GM23338 (cell line): ENCODE measurements around the gene AP1B1. TPM values are rescaled to one million over a fixed set of nuclear protein-coding genes. Genes with fewer than 3 reads are reported as not detected.

ENCODE experiments used
- ATAC-seq: fragments of 200-7000 bp; cut with Tn5 transposase; 3 replicates; pipeline ENCODE4 v1.9.1; 2020
- DNase-seq: peaks from one replicate; pipeline ENCODE4 v3.0.0-alpha.2; 2015; ENCODE audit warnings: low spot score
- H2AFZ ChIP-seq: fragments of 200-600 bp; sonication (generic); 2 replicates; pipeline ENCODE4 v1.8.0; 2016; ENCODE audit warnings: antibody characterized with exemption, mild to moderate bottlenecking, moderate library complexity
- H3F3A ChIP-seq: fragments of 200-600 bp; sonication (generic); replicated peaks from 2 replicates; pipeline ENCODE4 v1.8.0; 2017; ENCODE audit warnings: antibody characterized with exemption, mixed run types, low read depth
- H3K27ac ChIP-seq: fragments of 200-600 bp; sonication (generic); 2 replicates; pipeline ENCODE4 v1.6.1; 2016; ENCODE audit warnings: low read depth
- H3K27me3 ChIP-seq: fragments of 200-600 bp; sonication (generic); 2 replicates; pipeline ENCODE4 v1.8.0; 2016; ENCODE audit warnings: mild to moderate bottlenecking, mixed run types, moderate library complexity; ENCODE audit not compliant: insufficient read depth
- H3K36me3 ChIP-seq: fragments of 200-600 bp; sonication (generic); 2 replicates; pipeline ENCODE4 v1.8.0; 2016; ENCODE audit warnings: mild to moderate bottlenecking; ENCODE audit not compliant: insufficient read depth
- H3K4me1 ChIP-seq: fragments of 200-600 bp; sonication (generic); 2 replicates; pipeline ENCODE4 v1.8.0; 2016; ENCODE audit warnings: mild to moderate bottlenecking, moderate library complexity; ENCODE audit not compliant: insufficient read depth
- H3K4me2 ChIP-seq: fragments of 200-600 bp; sonication (generic); 2 replicates; pipeline ENCODE4 v1.7.1; 2017; ENCODE audit warnings: mixed run types
- H3K4me3 ChIP-seq: fragments of 200-600 bp; sonication (generic); 2 replicates; pipeline ENCODE4 v1.6.1; 2016; ENCODE audit warnings: mixed run types
- H3K79me2 ChIP-seq: fragments of 200-600 bp; sonication (generic); replicated peaks from 2 replicates; pipeline ENCODE4 v1.8.0; 2017; ENCODE audit warnings: mild to moderate bottlenecking; ENCODE audit not compliant: insufficient read depth
- H3K9me2 ChIP-seq: fragments of 200-600 bp; sonication (generic); 2 replicates; pipeline ENCODE4 v1.8.0; 2017; ENCODE audit not compliant: insufficient read depth
- H4K20me1 ChIP-seq: fragments of 200-600 bp; sonication (generic); replicated peaks from 2 replicates; pipeline ENCODE4 v1.8.0; 2017; ENCODE audit warnings: mild to moderate bottlenecking; ENCODE audit not compliant: insufficient read depth
- H3K27ac Mint-ChIP-seq: 2 replicates; pipeline ENCODE4 v1.8.0; 2020; ENCODE audit warnings: inconsistent platforms, mild to moderate bottlenecking, moderate library complexity, mixed read lengths
- H3K27me3 Mint-ChIP-seq: 3 replicates; pipeline ENCODE4 v1.8.0; 2022; ENCODE audit warnings: low read depth, mild to moderate bottlenecking, moderate library complexity, mixed read lengths, inconsistent platforms; ENCODE audit not compliant: insufficient read depth, poor library complexity
- H3K36me3 Mint-ChIP-seq: 3 replicates; pipeline ENCODE4 v1.8.0; 2021; ENCODE audit warnings: low read depth, mild to moderate bottlenecking, inconsistent platforms, moderate library complexity, mixed read lengths
- H3K4me1 Mint-ChIP-seq: 3 replicates; pipeline ENCODE4 v1.8.0; 2020; ENCODE audit warnings: mild to moderate bottlenecking, inconsistent platforms, mixed read lengths
- H3K4me3 Mint-ChIP-seq: 3 replicates; pipeline ENCODE4 v1.8.0; 2021; ENCODE audit warnings: moderate library complexity, mild to moderate bottlenecking, inconsistent platforms, mixed read lengths
- H3K9me3 Mint-ChIP-seq: 3 replicates; pipeline ENCODE4 v1.8.0; 2020; ENCODE audit warnings: moderate library complexity, mild to moderate bottlenecking, inconsistent platforms, mixed read lengths
- CREB1 ChIP-seq: fragments of 250-450 bp; sonication (Bioruptor Pico); IDR thresholded peaks from 2 replicates; pipeline ENCODE4 v1.5.0; 2020; ENCODE audit warnings: low read depth, mild to moderate bottlenecking, moderate library complexity
- EZH2 ChIP-seq: fragments of 200-600 bp; sonication (generic); IDR thresholded peaks from one replicate; pipeline ENCODE4 v1.8.0; 2017; ENCODE audit warnings: antibody characterized with exemption, mild to moderate bottlenecking, low read depth; ENCODE audit not compliant: unreplicated experiment
- EZH2phosphoT487 ChIP-seq: fragments of 200-600 bp; sonication (generic); IDR thresholded peaks from one replicate; pipeline ENCODE4 v1.8.1; 2018; ENCODE audit warnings: antibody characterized with exemption; ENCODE audit not compliant: unreplicated experiment
- NANOG ChIP-seq: IDR thresholded peaks from 2 replicates; pipeline ENCODE4 v1.6.1; 2016; ENCODE audit warnings: antibody characterized with exemption, borderline replicate concordance
- STAT1 ChIP-seq: IDR thresholded peaks from one replicate; pipeline ENCODE4 v1.6.1; 2016; ENCODE audit warnings: antibody characterized with exemption; ENCODE audit not compliant: unreplicated experiment
- polyA plus RNA-seq: library from polyadenylated mRNA; unstranded; fragments of >200 nt; fragmentation: Nextera tagmentation; extraction: Ambion mirVana; gene quantifications from 2 replicates; pipeline ENCODE4 v1.2.1, GENCODE V29; 2016
- total RNA-seq: library from RNA; depleted of rRNA; stranded (reverse); fragments of >200 nt; shearing (Covaris generic); gene quantifications from 2 replicates; pipeline ENCODE4 v1.2.3, GENCODE V29; 2014
- TF ChIP-seq, protein P1 (sequence below): fragments of 250-450 bp; sonication (Bioruptor Pico); IDR thresholded peaks from 2 replicates; pipeline ENCODE4 v1.5.0; 2020; ENCODE audit warnings: mild to moderate bottlenecking, moderate library complexity
- TF ChIP-seq, protein P2 (sequence below), 2 experiments: fragments of 200-600 bp in 1 of 2; sonication (generic) in 1 of 2; conservative IDR thresholded peaks; 2 replicates each; pipeline versions ENCODE4 v1.5.1 to v1.6.1; 2016 to 2017; ENCODE audit warnings: antibody characterized with exemption in 2 of 2, low read depth in 2 of 2, mild to moderate bottlenecking in 2 of 2, moderate library complexity in 1 of 2
- TF ChIP-seq, protein P3 (sequence below): IDR thresholded peaks from 2 replicates; pipeline ENCODE4 v1.6.1; 2016; ENCODE audit warnings: antibody characterized with exemption

Gene AP1B1
- total and polyA plus RNA-seq, 2 experiments from 2014 or later: 19.5 to 74.4 TPM

DNA sequence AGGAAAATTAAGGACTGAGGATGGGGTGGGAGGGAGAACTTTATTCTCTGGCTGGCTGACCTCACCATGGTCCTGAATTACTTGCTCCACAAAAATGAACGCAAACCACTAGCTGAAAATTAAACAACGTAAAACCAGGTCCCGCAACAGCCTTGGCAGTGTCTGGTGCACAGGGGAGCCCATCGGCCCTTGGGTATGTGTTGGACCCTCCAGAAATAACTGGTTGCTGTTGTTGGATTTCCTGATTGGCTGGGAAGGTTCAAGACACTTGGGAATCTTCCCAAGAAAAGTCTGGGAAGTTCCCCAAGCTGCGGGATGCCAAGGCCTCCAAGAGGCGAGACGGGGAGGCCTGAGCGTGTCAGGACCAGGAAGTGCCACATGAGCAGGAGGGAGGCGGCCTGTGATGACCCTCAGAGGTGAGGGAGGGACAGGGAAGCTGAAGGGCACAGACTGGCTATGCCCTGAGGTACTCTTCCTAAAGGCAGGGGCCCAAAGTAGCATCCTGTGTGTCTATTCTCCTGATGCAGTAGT lies 62.5 kb downstream of the AP1B1 start:
- Histone ChIP-seq H3F3A (no peaks in the 10 kb centered on the region), H3K79me2 (no peaks in the 10 kb centered on the region), H2AFZ (no peak overlapping the region), H3K27me3 (no peaks in the 10 kb centered on the region), H3K4me2 (no peak overlapping the region), H3K36me3 (no peaks in the 10 kb centered on the region), H3K4me3 (no peak overlapping the region), H3K27ac (no peak overlapping the region), H3K9me2 (no peaks in the 10 kb centered on the region), H3K4me1 (no peaks in the 10 kb centered on the region), H4K20me1 (no peaks in the 10 kb centered on the region)
- no peak overlapping the region for H3K4me3 Mint-ChIP-seq
- TF ChIP-seq EZH2: no peak
- TF ChIP-seq EZH2phosphoT487: no peak
- TF ChIP-seq CREB1 (CRISPR knock-in tag): no peak
- TF ChIP-seq, protein P1, sequence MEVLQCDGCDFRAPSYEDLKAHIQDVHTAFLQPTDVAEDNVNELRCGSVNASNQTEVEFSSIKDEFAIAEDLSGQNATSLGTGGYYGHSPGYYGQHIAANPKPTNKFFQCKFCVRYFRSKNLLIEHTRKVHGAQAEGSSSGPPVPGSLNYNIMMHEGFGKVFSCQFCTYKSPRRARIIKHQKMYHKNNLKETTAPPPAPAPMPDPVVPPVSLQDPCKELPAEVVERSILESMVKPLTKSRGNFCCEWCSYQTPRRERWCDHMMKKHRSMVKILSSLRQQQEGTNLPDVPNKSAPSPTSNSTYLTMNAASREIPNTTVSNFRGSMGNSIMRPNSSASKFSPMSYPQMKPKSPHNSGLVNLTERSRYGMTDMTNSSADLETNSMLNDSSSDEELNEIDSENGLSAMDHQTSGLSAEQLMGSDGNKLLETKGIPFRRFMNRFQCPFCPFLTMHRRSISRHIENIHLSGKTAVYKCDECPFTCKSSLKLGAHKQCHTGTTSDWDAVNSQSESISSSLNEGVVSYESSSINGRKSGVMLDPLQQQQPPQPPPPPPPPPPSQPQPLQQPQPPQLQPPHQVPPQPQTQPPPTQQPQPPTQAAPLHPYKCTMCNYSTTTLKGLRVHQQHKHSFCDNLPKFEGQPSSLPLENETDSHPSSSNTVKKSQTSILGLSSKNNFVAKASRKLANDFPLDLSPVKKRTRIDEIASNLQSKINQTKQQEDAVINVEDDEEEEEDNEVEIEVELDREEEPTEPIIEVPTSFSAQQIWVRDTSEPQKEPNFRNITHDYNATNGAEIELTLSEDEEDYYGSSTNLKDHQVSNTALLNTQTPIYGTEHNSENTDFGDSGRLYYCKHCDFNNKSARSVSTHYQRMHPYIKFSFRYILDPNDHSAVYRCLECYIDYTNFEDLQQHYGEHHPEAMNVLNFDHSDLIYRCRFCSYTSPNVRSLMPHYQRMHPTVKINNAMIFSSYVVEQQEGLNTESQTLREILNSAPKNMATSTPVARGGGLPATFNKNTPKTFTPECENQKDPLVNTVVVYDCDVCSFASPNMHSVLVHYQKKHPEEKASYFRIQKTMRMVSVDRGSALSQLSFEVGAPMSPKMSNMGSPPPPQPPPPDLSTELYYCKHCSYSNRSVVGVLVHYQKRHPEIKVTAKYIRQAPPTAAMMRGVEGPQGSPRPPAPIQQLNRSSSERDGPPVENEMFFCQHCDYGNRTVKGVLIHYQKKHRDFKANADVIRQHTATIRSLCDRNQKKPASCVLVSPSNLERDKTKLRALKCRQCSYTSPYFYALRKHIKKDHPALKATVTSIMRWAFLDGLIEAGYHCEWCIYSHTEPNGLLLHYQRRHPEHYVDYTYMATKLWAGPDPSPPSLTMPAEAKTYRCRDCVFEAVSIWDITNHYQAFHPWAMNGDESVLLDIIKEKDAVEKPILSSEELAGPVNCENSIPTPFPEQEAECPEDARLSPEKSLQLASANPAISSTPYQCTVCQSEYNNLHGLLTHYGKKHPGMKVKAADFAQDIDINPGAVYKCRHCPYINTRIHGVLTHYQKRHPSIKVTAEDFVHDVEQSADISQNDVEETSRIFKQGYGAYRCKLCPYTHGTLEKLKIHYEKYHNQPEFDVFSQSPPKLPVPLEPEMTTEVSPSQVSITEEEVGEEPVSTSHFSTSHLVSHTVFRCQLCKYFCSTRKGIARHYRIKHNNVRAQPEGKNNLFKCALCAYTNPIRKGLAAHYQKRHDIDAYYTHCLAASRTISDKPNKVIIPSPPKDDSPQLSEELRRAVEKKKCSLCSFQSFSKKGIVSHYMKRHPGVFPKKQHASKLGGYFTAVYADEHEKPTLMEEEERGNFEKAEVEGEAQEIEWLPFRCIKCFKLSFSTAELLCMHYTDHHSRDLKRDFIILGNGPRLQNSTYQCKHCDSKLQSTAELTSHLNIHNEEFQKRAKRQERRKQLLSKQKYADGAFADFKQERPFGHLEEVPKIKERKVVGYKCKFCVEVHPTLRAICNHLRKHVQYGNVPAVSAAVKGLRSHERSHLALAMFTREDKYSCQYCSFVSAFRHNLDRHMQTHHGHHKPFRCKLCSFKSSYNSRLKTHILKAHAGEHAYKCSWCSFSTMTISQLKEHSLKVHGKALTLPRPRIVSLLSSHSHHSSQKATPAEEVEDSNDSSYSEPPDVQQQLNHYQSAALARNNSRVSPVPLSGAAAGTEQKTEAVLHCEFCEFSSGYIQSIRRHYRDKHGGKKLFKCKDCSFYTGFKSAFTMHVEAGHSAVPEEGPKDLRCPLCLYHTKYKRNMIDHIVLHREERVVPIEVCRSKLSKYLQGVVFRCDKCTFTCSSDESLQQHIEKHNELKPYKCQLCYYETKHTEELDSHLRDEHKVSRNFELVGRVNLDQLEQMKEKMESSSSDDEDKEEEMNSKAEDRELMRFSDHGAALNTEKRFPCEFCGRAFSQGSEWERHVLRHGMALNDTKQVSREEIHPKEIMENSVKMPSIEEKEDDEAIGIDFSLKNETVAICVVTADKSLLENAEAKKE (CRISPR knock-in tag): no peak
- TF ChIP-seq NANOG: no peak
- no peak for TF ChIP-seq STAT1
- TF ChIP-seq, protein P2, sequence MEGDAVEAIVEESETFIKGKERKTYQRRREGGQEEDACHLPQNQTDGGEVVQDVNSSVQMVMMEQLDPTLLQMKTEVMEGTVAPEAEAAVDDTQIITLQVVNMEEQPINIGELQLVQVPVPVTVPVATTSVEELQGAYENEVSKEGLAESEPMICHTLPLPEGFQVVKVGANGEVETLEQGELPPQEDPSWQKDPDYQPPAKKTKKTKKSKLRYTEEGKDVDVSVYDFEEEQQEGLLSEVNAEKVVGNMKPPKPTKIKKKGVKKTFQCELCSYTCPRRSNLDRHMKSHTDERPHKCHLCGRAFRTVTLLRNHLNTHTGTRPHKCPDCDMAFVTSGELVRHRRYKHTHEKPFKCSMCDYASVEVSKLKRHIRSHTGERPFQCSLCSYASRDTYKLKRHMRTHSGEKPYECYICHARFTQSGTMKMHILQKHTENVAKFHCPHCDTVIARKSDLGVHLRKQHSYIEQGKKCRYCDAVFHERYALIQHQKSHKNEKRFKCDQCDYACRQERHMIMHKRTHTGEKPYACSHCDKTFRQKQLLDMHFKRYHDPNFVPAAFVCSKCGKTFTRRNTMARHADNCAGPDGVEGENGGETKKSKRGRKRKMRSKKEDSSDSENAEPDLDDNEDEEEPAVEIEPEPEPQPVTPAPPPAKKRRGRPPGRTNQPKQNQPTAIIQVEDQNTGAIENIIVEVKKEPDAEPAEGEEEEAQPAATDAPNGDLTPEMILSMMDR (conservative IDR thresholded peaks at IDR 0.05; ENCODE audit: low read depth in 2 of 2): no peak
- TF ChIP-seq, protein P3, sequence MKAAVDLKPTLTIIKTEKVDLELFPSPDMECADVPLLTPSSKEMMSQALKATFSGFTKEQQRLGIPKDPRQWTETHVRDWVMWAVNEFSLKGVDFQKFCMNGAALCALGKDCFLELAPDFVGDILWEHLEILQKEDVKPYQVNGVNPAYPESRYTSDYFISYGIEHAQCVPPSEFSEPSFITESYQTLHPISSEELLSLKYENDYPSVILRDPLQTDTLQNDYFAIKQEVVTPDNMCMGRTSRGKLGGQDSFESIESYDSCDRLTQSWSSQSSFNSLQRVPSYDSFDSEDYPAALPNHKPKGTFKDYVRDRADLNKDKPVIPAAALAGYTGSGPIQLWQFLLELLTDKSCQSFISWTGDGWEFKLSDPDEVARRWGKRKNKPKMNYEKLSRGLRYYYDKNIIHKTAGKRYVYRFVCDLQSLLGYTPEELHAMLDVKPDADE: no peak
- peaks cover 5% of the 10 kb centered on the region; the same call in 1 of the 3 replicates for H3K4me1 Mint-ChIP-seq
- H3K36me3 Mint-ChIP-seq: peaks cover 7% of the 10 kb centered on the region
- no peak overlapping the region for H3K27ac Mint-ChIP-seq
- H3K27me3 Mint-ChIP-seq: peaks cover 8% of the 10 kb centered on the region
- no peak for ATAC-seq
- H3K9me3 Mint-ChIP-seq: no peaks in the 10 kb centered on the region
- DNase-seq: no peak
